A673 (cell line): ENCODE data around the gene PDPN. TPM values are rescaled to one million over a fixed set of nuclear protein-coding genes. Genes with fewer than 3 reads are reported as not detected.

ENCODE experiments used
- BruUV-seq: library from RNA; stranded (reverse); fragments of 400-500 nt; replicated peaks from 2 replicates; lab custom pipeline; 2021; lab: Mats Ljungman, UMichigan
- CTCF ChIA-PET: fragments of 300-600 bp; sonication (Branson Sonifier 250); formaldehyde crosslinking; loops from one replicate; lab custom pipeline; 2022; ENCODE audit warnings: antibody characterized with exemption; lab: Charles Lee
- POLR2A ChIA-PET: fragments of 300-600 bp; sonication (Branson Sonifier 250); formaldehyde crosslinking; loops from one replicate; lab custom pipeline; 2022; ENCODE audit warnings: antibody characterized with exemption; ENCODE audit not compliant: low non-redundant PET; lab: Charles Lee
- DNase-seq: peaks from one replicate; pipeline ENCODE4 v3.0.0-alpha.2; 2015; ENCODE audit warnings: low spot score
- H3K27ac ChIP-seq: fragments of 200-600 bp; sonication (generic); 2 replicates; pipeline ENCODE4 v1.5.1; 2016; ENCODE audit warnings: mixed run types, low read depth, mild to moderate bottlenecking, mixed read lengths, antibody characterized with exemption, low read length; ENCODE audit not compliant: poor library complexity, severe bottlenecking
- H3K27me3 ChIP-seq: fragments of 200-600 bp; sonication (generic); replicated peaks from 2 replicates; pipeline ENCODE4 v1.6.1; 2017; ENCODE audit warnings: mixed run types, low read depth, mild to moderate bottlenecking, mixed read lengths, antibody characterized with exemption, low read length; ENCODE audit not compliant: insufficient read depth, poor library complexity
- H3K36me3 ChIP-seq: fragments of 200-600 bp; sonication (generic); 2 replicates; pipeline ENCODE4 v1.6.1; 2016; ENCODE audit warnings: mixed run types, mild to moderate bottlenecking, mixed read lengths, antibody characterized with exemption, low read length; ENCODE audit not compliant: insufficient read depth, poor library complexity, severe bottlenecking
- H3K4me1 ChIP-seq: fragments of 200-600 bp; sonication (generic); 2 replicates; pipeline ENCODE4 v1.6.1; 2017; ENCODE audit warnings: mixed run types, mild to moderate bottlenecking, mixed read lengths, antibody characterized with exemption, low read length; ENCODE audit not compliant: insufficient read depth, poor library complexity, severe bottlenecking
- H3K4me3 ChIP-seq: fragments of 200-600 bp; sonication (generic); 2 replicates; pipeline ENCODE4 v1.5.1; 2016; ENCODE audit warnings: low read depth, mixed run types, mild to moderate bottlenecking, mixed read lengths, low read length; ENCODE audit not compliant: poor library complexity, severe bottlenecking
- H3K9me3 ChIP-seq: fragments of 200-600 bp; sonication (generic); 2 replicates; pipeline ENCODE4 v1.6.1; 2016; ENCODE audit warnings: mixed run types, low read depth, mild to moderate bottlenecking, mixed read lengths, antibody characterized with exemption, low read length; ENCODE audit not compliant: poor library complexity, severe bottlenecking
- EZH2 ChIP-seq: fragments of 200-600 bp; sonication (generic); IDR thresholded peaks from 2 replicates; pipeline ENCODE4 v1.6.1; 2017; ENCODE audit warnings: borderline replicate concordance, low read depth, mild to moderate bottlenecking, mixed read lengths, antibody characterized with exemption, low read length; ENCODE audit not compliant: poor library complexity, severe bottlenecking
- intact Hi-C: fragments of 100-400 bp; cut with micrococcal nuclease; formaldehyde crosslinking; loops from one replicate; pipeline ENCODE4 v1.10.0; 2022; ENCODE audit not compliant: unreplicated experiment
- total RNA-seq: library from RNA; stranded (reverse); gene quantifications from 2 replicates; pipeline ENCODE4 v1.2.3, GENCODE V29; 2021
- TF ChIP-seq, protein P1 (sequence below): fragments of 300-800, 200-600 bp; sonication (generic); conservative IDR thresholded peaks from 2 replicates; pipeline ENCODE4 v1.5.1; 2017; ENCODE audit warnings: low read depth, mild to moderate bottlenecking, antibody characterized with exemption, low read length, moderate library complexity, mixed read lengths

The PDPN gene
- total RNA-seq, 1 experiment from 2014 or later = 30.2 TPM

DNA sequence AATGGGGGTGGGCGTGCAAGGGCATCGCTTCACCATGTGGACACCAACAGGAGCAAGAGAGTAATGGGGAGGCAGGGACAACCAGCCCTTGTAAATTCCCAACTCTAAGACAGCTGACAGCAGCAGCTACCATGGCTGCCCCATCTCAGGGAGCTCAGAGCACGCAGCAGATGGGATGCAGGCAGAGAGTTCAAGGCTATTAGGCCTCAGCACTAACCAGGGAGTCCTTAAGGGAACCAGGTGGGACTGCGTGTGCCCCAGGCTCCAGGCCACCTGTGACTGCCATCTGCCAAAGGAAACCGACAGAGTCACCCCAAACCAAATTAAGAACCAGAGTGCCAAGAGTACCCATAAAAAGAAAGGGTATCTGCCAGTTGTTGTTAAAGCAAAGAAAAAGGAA lies 82.7 kb downstream of the PDPN start:
- CTCF ChIA-PET = interaction anchor here (0.9 kb wide), 1 partner anchor 141 kb away, joined by 3 read pairs; no protein-coding TSS in a partner anchor
- intact Hi-C loops = loop anchor here (5.0 to 10.0 kb wide), 2 partner anchors 161 to 448 kb away; no protein-coding TSS in a partner anchor
- no peak for TF ChIP-seq EZH2
- TF ChIP-seq, protein P1, sequence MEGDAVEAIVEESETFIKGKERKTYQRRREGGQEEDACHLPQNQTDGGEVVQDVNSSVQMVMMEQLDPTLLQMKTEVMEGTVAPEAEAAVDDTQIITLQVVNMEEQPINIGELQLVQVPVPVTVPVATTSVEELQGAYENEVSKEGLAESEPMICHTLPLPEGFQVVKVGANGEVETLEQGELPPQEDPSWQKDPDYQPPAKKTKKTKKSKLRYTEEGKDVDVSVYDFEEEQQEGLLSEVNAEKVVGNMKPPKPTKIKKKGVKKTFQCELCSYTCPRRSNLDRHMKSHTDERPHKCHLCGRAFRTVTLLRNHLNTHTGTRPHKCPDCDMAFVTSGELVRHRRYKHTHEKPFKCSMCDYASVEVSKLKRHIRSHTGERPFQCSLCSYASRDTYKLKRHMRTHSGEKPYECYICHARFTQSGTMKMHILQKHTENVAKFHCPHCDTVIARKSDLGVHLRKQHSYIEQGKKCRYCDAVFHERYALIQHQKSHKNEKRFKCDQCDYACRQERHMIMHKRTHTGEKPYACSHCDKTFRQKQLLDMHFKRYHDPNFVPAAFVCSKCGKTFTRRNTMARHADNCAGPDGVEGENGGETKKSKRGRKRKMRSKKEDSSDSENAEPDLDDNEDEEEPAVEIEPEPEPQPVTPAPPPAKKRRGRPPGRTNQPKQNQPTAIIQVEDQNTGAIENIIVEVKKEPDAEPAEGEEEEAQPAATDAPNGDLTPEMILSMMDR = no peak
- no TSS peak for BruUV-seq
- Histone ChIP-seq H3K4me3 (no peak overlapping the region), H3K27ac (no peak overlapping the region), H3K4me1 (peaks cover 31% of the 10 kb centered on the region), H3K9me3 (no peaks in the 10 kb centered on the region), H3K27me3 (no peaks in the 10 kb centered on the region), H3K36me3 (no peaks in the 10 kb centered on the region)
- DNase-seq = no peak
- POLR2A ChIA-PET = no interaction called here

Other genes starting within 250 kb of the PDPN start
- not detected in 2 replicates for gene PRAMEF14, start 236.7 kb upstream of the PDPN start, total RNA-seq
- gene PRAMEF19, start 211.9 kb upstream of the PDPN start, total RNA-seq = not detected in 2 replicates
- gene PRAMEF17, start 194.2 kb upstream of the PDPN start, total RNA-seq = not detected in 2 replicates
- not detected in 2 replicates for gene PRAMEF20, start 173.4 kb upstream of the PDPN start, total RNA-seq
- not detected in 2 replicates for gene LRRC38, start 69.8 kb upstream of the PDPN start, total RNA-seq
- 60.4 and 64.2 TPM in 2 replicates for gene PRDM2, start 116.4 kb downstream of the PDPN start, total RNA-seq